HS-27A (cell line): Measurements from ENCODE around the gene CNTNAP4.

Experiments
- DNase-seq: peaks from one replicate; pipeline ENCODE4 v3.0.0-alpha.2; 2012; ENCODE audit warnings: low read depth, missing footprints

The CNTNAP4 gene

GRCh38 chr16:76490036-76490639 lies 212.9 kb downstream of the CNTNAP4 start:
- no peak for DNase-seq

- DNase-seq, result no peak
Measured at GRCh38 chr16:76500006-76500405, 222.8 kb downstream of the CNTNAP4 start.

GRCh38 chr16:76502063-76502462 lies 224.9 kb downstream of the CNTNAP4 start:
- no peak for DNase-seq

GRCh38 chr16:76502555-76502954 lies 225.4 kb downstream of the CNTNAP4 start:
- no peak for DNase-seq

GRCh38 chr16:76503091-76503490 lies 225.9 kb downstream of the CNTNAP4 start:
- DNase-seq, result no peak

GRCh38 chr16:76511203-76511602 lies 234.0 kb downstream of the CNTNAP4 start:
- no peak for DNase-seq

- no peak for DNase-seq
Measured at GRCh38 chr16:76518781-76519180, 241.6 kb downstream of the CNTNAP4 start.

- DNase-seq, result no peak
Measured at GRCh38 chr16:76524356-76524755, 247.2 kb downstream of the CNTNAP4 start.

GRCh38 chr16:76524769-76525168 lies 247.6 kb downstream of the CNTNAP4 start:
- DNase-seq, result no peak

GRCh38 chr16:76527244-76527643 lies 250.0 kb downstream of the CNTNAP4 start:
- DNase-seq, result no peak

- DNase-seq, result no peak
Measured at GRCh38 chr16:76529120-76529519, 251.9 kb downstream of the CNTNAP4 start.

- no peak for DNase-seq
Measured at GRCh38 chr16:76531236-76531635, 254.0 kb downstream of the CNTNAP4 start.

GRCh38 chr16:76532188-76532973 lies 255.2 kb downstream of the CNTNAP4 start:
- DNase-seq, result no peak

GRCh38 chr16:76539609-76540008 lies 262.4 kb downstream of the CNTNAP4 start:
- DNase-seq, result no peak

GRCh38 chr16:76541070-76541469 lies 263.9 kb downstream of the CNTNAP4 start:
- no peak for DNase-seq

- no peak for DNase-seq
Measured at GRCh38 chr16:76565542-76565941, 288.3 kb downstream of the CNTNAP4 start.

- no peak for DNase-seq
Measured at GRCh38 chr16:76571755-76572154, 294.6 kb downstream of the CNTNAP4 start.

GRCh38 chr16:76573281-76573680 lies 296.1 kb downstream of the CNTNAP4 start:
- DNase-seq, result no peak

GRCh38 chr16:76574651-76575050 lies 297.4 kb downstream of the CNTNAP4 start:
- DNase-seq, result no peak

GRCh38 chr16:76576526-76576925 lies 299.3 kb downstream of the CNTNAP4 start:
- no peak for DNase-seq

GRCh38 chr16:76577003-76577402 lies 299.8 kb downstream of the CNTNAP4 start:
- DNase-seq, result no peak

- no peak for DNase-seq
Measured at GRCh38 chr16:76579277-76579922, 302.2 kb downstream of the CNTNAP4 start.

- DNase-seq, result no peak
Measured at GRCh38 chr16:76583466-76583865, 306.3 kb downstream of the CNTNAP4 start.
